Transverse colon (tissue), 4 donors: ENCODE measurements around the gene IL1RL2.

ENCODE experiments used
- CTCF ChIP-seq, 5 experiments: fragments of 200-600 bp in 3 of 5; fragments of 450-650 bp in 2 of 5; sonication (generic) in 3 of 5; IDR thresholded peaks; 1 replicate in 2 of 5; 2 replicates in 3 of 5; pipeline ENCODE4 v1.5.1; 2016 to 2017; ENCODE audit warnings: antibody characterized with exemption in 5 of 5, inconsistent platforms in 3 of 5, mild to moderate bottlenecking in 2 of 5, moderate library complexity in 1 of 5
- POLR2AphosphoS5 ChIP-seq, 3 donors: sonication (generic); formaldehyde crosslinking; IDR thresholded peaks; one replicate each; pipeline ENCODE4 v1.6.1; 2016; ENCODE audit warnings: antibody characterized with exemption in 3 of 3

- no peak for TF ChIP-seq POLR2AphosphoS5 (IDR thresholded peaks at IDR 0.05)
- TF ChIP-seq CTCF (IDR thresholded peaks at IDR 0.05): no peak
Observed at GRCh38 chr2:102208774-102209173, 22.0 kb downstream of the IL1RL2 start.
